Measurements from ENCODE around the gene MED9.

Gene MED9

GRCh38 chr17:17519886-17520285 is 43.1 kb downstream of the MED9 start:
- no peaks in the 10 kb centered on the region for H3K9me2 ChIP-seq (replicated peaks; ENCODE audit: insufficient read depth, low read length)
- no peaks in the 10 kb centered on the region for H3K36me3 ChIP-seq (ENCODE audit: low read length)
- H2AFZ ChIP-seq (ENCODE audit: low read depth, low read length, severe bottlenecking) = no peak overlapping the region
- H3K27ac ChIP-seq (ENCODE audit: low read depth, low read length) = no peak overlapping the region
- H3K9me3 ChIP-seq (ENCODE audit: insufficient read depth, low read length) = no peaks in the 10 kb centered on the region
- no peaks in the 10 kb centered on the region for H3K27me3 ChIP-seq (ENCODE audit: low read length)
- TF ChIP-seq EZH2phosphoT487 (conservative IDR thresholded peaks at IDR 0.05; ENCODE audit: low read length) = no peak
- no peak for TF ChIP-seq CTCF (IDR thresholded peaks at IDR 0.05; ENCODE audit: insufficient read depth, low read length, poor library complexity, severe bottlenecking)
- no peaks in the 10 kb centered on the region for H3F3A ChIP-seq (ENCODE audit: insufficient read depth)
- H4K20me1 ChIP-seq (ENCODE audit: low read depth, low read length) = no peaks in the 10 kb centered on the region
- H3K9ac ChIP-seq (ENCODE audit: low read length) = no peak overlapping the region
- H3K4me3 ChIP-seq (ENCODE audit: insufficient read depth, low read length, poor library complexity, severe bottlenecking) = no peak overlapping the region
- H3K79me2 ChIP-seq (ENCODE audit: insufficient read depth, low read length) = no peaks in the 10 kb centered on the region
- H3K4me2 ChIP-seq (ENCODE audit: low read depth, low read length, poor library complexity, severe bottlenecking) = no peak overlapping the region

DNA sequence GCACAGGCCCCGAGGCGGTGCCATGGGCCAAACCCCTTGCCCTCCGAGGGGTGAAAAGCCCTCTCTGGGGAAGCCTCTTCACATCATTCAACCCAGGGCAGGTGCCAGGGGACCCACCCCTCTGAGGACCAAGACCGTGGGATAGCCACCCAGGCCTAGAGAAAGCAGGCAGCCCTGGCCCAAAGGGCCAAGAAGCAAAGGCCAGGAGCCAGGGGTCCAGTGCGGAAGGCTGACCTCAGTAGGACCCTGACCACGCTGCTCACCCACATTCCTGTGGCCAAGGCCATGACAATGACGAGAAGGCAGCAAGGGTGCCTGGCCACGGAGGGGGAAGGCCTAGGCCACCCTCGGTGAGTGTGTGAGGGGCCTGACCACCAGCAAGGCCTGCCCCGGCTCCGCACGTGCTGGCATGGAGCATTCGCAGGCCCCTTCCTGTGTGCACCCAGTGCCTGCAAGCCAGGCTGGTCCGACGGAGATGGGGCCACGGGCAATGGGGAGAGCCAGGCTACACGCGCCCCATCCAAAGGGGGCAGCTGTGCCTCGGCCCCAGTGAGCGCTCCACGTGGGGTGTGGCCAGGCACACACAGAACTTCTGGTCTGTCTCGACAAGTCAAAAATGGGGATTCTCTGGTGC is 43.9 kb downstream of the MED9 start:
- H3K4me3 ChIP-seq (ENCODE audit: insufficient read depth, low read length, poor library complexity, severe bottlenecking) = no peak overlapping the region
- no peaks in the 10 kb centered on the region for H3K36me3 ChIP-seq (ENCODE audit: low read length)
- no peak overlapping the region for H3K27ac ChIP-seq (ENCODE audit: low read depth, low read length)
- no peaks in the 10 kb centered on the region for H3K9me2 ChIP-seq (replicated peaks; ENCODE audit: insufficient read depth, low read length)
- no peaks in the 10 kb centered on the region for H3K27me3 ChIP-seq (ENCODE audit: low read length)
- no peak for TF ChIP-seq CTCF (IDR thresholded peaks at IDR 0.05; ENCODE audit: insufficient read depth, low read length, poor library complexity, severe bottlenecking)
- TF ChIP-seq EZH2phosphoT487 (conservative IDR thresholded peaks at IDR 0.05; ENCODE audit: low read length) = no peak
- H3F3A ChIP-seq (ENCODE audit: insufficient read depth) = no peaks in the 10 kb centered on the region
- no peaks in the 10 kb centered on the region for H3K9me3 ChIP-seq (ENCODE audit: insufficient read depth, low read length)
- H3K4me2 ChIP-seq (ENCODE audit: low read depth, low read length, poor library complexity, severe bottlenecking) = no peak overlapping the region
- no peak overlapping the region for H3K9ac ChIP-seq (ENCODE audit: low read length)
- no peaks in the 10 kb centered on the region for H4K20me1 ChIP-seq (ENCODE audit: low read depth, low read length)
- H2AFZ ChIP-seq (ENCODE audit: low read depth, low read length, severe bottlenecking) = no peak overlapping the region
- H3K79me2 ChIP-seq (ENCODE audit: insufficient read depth, low read length) = no peaks in the 10 kb centered on the region

DNA sequence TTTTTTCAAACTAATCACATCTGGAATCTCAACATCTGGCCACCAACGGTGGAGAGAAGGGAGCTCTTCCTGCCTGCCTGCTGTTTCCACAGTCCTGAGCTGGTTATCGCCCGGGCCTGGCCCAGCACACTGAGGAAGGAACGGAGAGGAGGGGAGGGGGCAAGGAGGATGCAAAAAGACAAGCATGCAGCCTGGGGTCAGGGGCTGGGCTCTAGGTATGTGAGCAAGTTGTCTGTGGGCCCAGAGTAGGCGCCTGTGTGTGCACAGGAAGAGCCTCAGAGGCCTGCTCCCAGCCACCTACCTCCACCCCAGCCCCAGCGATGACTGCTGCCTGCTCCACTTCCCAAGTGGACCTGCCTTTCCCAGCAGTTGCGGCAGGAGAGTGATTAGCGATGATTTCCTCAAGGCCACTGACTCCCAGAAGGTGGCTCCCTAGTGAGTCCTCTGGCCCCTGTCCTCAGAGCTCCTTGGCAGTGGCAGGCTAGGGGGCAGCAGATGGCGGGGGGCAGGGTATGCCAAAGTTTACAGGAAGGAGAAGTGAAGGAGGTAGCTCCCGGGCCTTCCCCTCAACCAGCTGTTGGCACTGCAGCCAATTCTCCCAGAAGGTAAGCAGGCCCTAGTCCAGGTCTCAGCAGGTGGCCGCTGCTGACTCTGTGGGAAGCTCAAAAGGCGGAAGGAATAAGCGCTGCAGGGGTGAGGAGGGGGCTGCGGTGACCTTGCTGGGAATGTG is 46.4 kb downstream of the MED9 start:
- Histone ChIP-seq H3K27me3 (ENCODE audit: low read length) (no peaks in the 10 kb centered on the region), H4K20me1 (ENCODE audit: low read depth, low read length) (no peaks in the 10 kb centered on the region), H3F3A (ENCODE audit: insufficient read depth) (no peaks in the 10 kb centered on the region), H3K9me3 (ENCODE audit: insufficient read depth, low read length) (no peaks in the 10 kb centered on the region), H3K4me3 (ENCODE audit: insufficient read depth, low read length, poor library complexity, severe bottlenecking) (no peak overlapping the region), H3K9ac (ENCODE audit: low read length) (no peak overlapping the region), H3K79me2 (ENCODE audit: insufficient read depth, low read length) (no peaks in the 10 kb centered on the region), H3K27ac (ENCODE audit: low read depth, low read length) (no peak overlapping the region), H3K9me2 (replicated peaks; ENCODE audit: insufficient read depth, low read length) (no peaks in the 10 kb centered on the region), H3K36me3 (ENCODE audit: low read length) (no peaks in the 10 kb centered on the region), H2AFZ (ENCODE audit: low read depth, low read length, severe bottlenecking) (no peak overlapping the region), H3K4me2 (ENCODE audit: low read depth, low read length, poor library complexity, severe bottlenecking) (no peak overlapping the region)
- TF ChIP-seq EZH2phosphoT487 (conservative IDR thresholded peaks at IDR 0.05; ENCODE audit: low read length) (no peak), CTCF (IDR thresholded peaks at IDR 0.05; ENCODE audit: insufficient read depth, low read length, poor library complexity, severe bottlenecking) (no peak)

Measured in SU-DHL-6 (cell line).